H1 (cell line): Measurements from ENCODE around the gene VPS37C. TPM values are rescaled to one million over a fixed set of nuclear protein-coding genes. Genes with fewer than 3 reads are reported as not detected.

ENCODE experiments used
- CTCF ChIA-PET: fragments of 300-600 bp; sonication (Branson Sonifier 250); formaldehyde crosslinking; loops from one replicate; lab custom pipeline; 2021; ENCODE audit not compliant: partially characterized antibody; lab: Charles Lee
- POLR2A ChIA-PET: fragments of 300-600 bp; sonication (Branson Sonifier 250); formaldehyde crosslinking; loops from one replicate; lab custom pipeline; 2021; ENCODE audit warnings: inconsistent platforms; ENCODE audit not compliant: partially characterized antibody; lab: Charles Lee
- DNase-seq, 2 experiments: peaks; one replicate each; pipeline versions ENCODE4 v3.0.0 to v3.0.0-alpha.2; 2010 to 2022; ENCODE audit warnings: low spot score in 2 of 2, low read depth in 1 of 2, mixed read lengths in 1 of 2
- FAIRE-seq: peaks from 2 replicates; lab custom pipeline; 2011; peaks lifted over from hg19 to GRCh38; lab: Jason Lieb, UNC
- H2AFZ ChIP-seq: 2 replicates; pipeline ENCODE4 v1.8.1; 2012; ENCODE audit warnings: low read length, inconsistent platforms
- H2AK5ac ChIP-seq: 2 replicates; pipeline ENCODE4 v1.6.1; 2013; ENCODE audit warnings: low read depth, low read length
- H2BK120ac ChIP-seq: replicated peaks from 2 replicates; pipeline ENCODE3; 2013; ENCODE audit warnings: low read depth, low read length, inconsistent platforms
- H2BK12ac ChIP-seq: 2 replicates; pipeline ENCODE4 v1.6.1; 2013; ENCODE audit warnings: low read depth, low read length
- H2BK15ac ChIP-seq: 2 replicates; pipeline ENCODE4 v1.6.1; 2013; ENCODE audit warnings: low read length
- H2BK20ac ChIP-seq: 2 replicates; pipeline ENCODE4 v1.6.1; 2013; ENCODE audit warnings: low read length
- H2BK5ac ChIP-seq: 2 replicates; pipeline ENCODE4 v1.6.1; 2013; ENCODE audit warnings: low read depth, low read length
- H3K14ac ChIP-seq: 2 replicates; pipeline ENCODE4 v1.6.1; 2013; ENCODE audit warnings: inconsistent platforms; ENCODE audit not compliant: insufficient read length
- H3K18ac ChIP-seq: 2 replicates; pipeline ENCODE4 v1.6.1; 2013; ENCODE audit warnings: low read length; ENCODE audit errors: extremely low read depth
- H3K23ac ChIP-seq: 2 replicates; pipeline ENCODE4 v1.6.1; 2013; ENCODE audit warnings: inconsistent platforms; ENCODE audit not compliant: insufficient read length
- H3K23me2 ChIP-seq: 2 replicates; pipeline ENCODE4 v1.6.1; 2013; ENCODE audit warnings: low read depth, low read length
- H3K27ac ChIP-seq: 2 replicates; pipeline ENCODE4 v1.6.1; 2011; ENCODE audit warnings: low read depth, low read length, inconsistent platforms
- H3K27me3 ChIP-seq, 4 experiments: replicated peaks in 1 of 4; 1 replicate in 1 of 4; 2 replicates in 3 of 4; pipeline versions ENCODE4 v1.6.1 to v1.8.1; 2011 to 2013; ENCODE audit warnings: low read length in 3 of 4, mild to moderate bottlenecking in 3 of 4, inconsistent platforms in 2 of 4, mixed read lengths in 2 of 4, moderate library complexity in 1 of 4; ENCODE audit not compliant: control insufficient read depth in 3 of 4, insufficient read depth in 3 of 4; ENCODE audit errors: extremely low read depth in 1 of 4
- H3K36me3 ChIP-seq, 4 experiments: 2 replicates each; pipeline versions ENCODE4 v1.6.1 to v1.8.1; 2011 to 2013; ENCODE audit warnings: mild to moderate bottlenecking in 4 of 4, low read length in 3 of 4, moderate library complexity in 2 of 4, control low read depth in 1 of 4, inconsistent platforms in 1 of 4; ENCODE audit not compliant: insufficient read depth in 4 of 4, control insufficient read depth in 2 of 4
- H3K4ac ChIP-seq: replicated peaks from 2 replicates; pipeline ENCODE3; 2013; ENCODE audit warnings: low read length, low read depth, mixed read lengths, inconsistent platforms; ENCODE audit not compliant: insufficient read length
- H3K4me1 ChIP-seq, 4 experiments: replicated peaks in 1 of 4; 1 replicate in 1 of 4; 2 replicates in 3 of 4; pipeline versions ENCODE4 v1.6.1 to v1.8.1; 2011 to 2013; ENCODE audit warnings: low read length in 3 of 4, inconsistent platforms in 2 of 4, mixed read lengths in 1 of 4; ENCODE audit not compliant: insufficient read depth in 4 of 4, control insufficient read depth in 3 of 4
- H3K4me2 ChIP-seq, 2 experiments: 2 replicates each; pipeline versions ENCODE4 v1.6.1 to v1.8.1; 2011 to 2013; ENCODE audit warnings: low read depth in 2 of 2, low read length in 2 of 2, control low read depth in 1 of 2, inconsistent platforms in 1 of 2, mild to moderate bottlenecking in 1 of 2; ENCODE audit not compliant: insufficient read depth in 1 of 2
- H3K4me3 ChIP-seq, 4 experiments: fragments of 200-600, 300-600 bp in 1 of 4; sonication (generic), shearing (Covaris generic), sonication (Bioruptor Twin) in 1 of 4; 2 replicates each; pipeline versions ENCODE4 v1.5.1 to v1.8.1; 2011 to 2016; ENCODE audit warnings: low read length in 4 of 4, low read depth in 3 of 4, control low read depth in 2 of 4, inconsistent platforms in 2 of 4, mild to moderate bottlenecking in 2 of 4, mixed read lengths in 1 of 4, moderate library complexity in 1 of 4; ENCODE audit not compliant: insufficient read depth in 2 of 4; ENCODE audit errors: extremely low read depth in 1 of 4
- H3K56ac ChIP-seq: replicated peaks from 2 replicates; pipeline ENCODE3; 2013; ENCODE audit warnings: low read depth, mild to moderate bottlenecking, mixed read lengths, low read length, inconsistent platforms; ENCODE audit not compliant: insufficient read length
- H3K79me1 ChIP-seq: 2 replicates; pipeline ENCODE4 v1.6.1; 2013; ENCODE audit warnings: low read depth, low read length, control low read depth
- H3K79me2 ChIP-seq, 2 experiments: 2 replicates each; pipeline versions ENCODE4 v1.6.1 to v1.8.1; 2012 to 2013; ENCODE audit warnings: low read length in 2 of 2, mild to moderate bottlenecking in 2 of 2, inconsistent platforms in 1 of 2; ENCODE audit not compliant: insufficient read depth in 2 of 2, control insufficient read depth in 1 of 2
- H3K9ac ChIP-seq, 4 experiments: replicated peaks in 1 of 4; 1 replicate in 1 of 4; 2 replicates in 3 of 4; pipeline versions ENCODE4 v1.6.1 to v1.8.1; 2011 to 2013; ENCODE audit warnings: low read depth in 3 of 4, low read length in 3 of 4, control low read depth in 2 of 4, mild to moderate bottlenecking in 2 of 4, moderate library complexity in 2 of 4, inconsistent platforms in 1 of 4; ENCODE audit errors: extremely low read depth in 1 of 4
- H3K9me3 ChIP-seq, 2 experiments: 2 replicates each; pipeline versions ENCODE4 v1.6.1 to v1.8.1; 2012 to 2013; ENCODE audit warnings: mild to moderate bottlenecking in 2 of 2, moderate library complexity in 2 of 2, control low read depth in 1 of 2, inconsistent platforms in 1 of 2, low read depth in 1 of 2, low read length in 1 of 2, mixed read lengths in 1 of 2; ENCODE audit not compliant: insufficient read depth in 2 of 2
- H4K20me1 ChIP-seq, 2 experiments: replicated peaks in 1 of 2; 2 replicates each; pipeline versions ENCODE3 to v1.8.1; 2011 to 2013; ENCODE audit warnings: inconsistent platforms in 2 of 2, low read length in 2 of 2, mild to moderate bottlenecking in 1 of 2; ENCODE audit not compliant: insufficient read depth in 2 of 2, control insufficient read depth in 1 of 2
- H4K5ac ChIP-seq: 2 replicates; pipeline ENCODE4 v1.6.1; 2013; ENCODE audit warnings: low read length, low read depth, mixed read lengths, inconsistent platforms; ENCODE audit not compliant: insufficient read length
- H4K8ac ChIP-seq: 2 replicates; pipeline ENCODE4 v1.8.0; 2013; ENCODE audit warnings: mild to moderate bottlenecking, moderate library complexity, low read length, inconsistent platforms; ENCODE audit not compliant: insufficient read depth; ENCODE audit errors: extremely low read depth
- H4K91ac ChIP-seq: replicated peaks from 2 replicates; pipeline ENCODE3; 2013; ENCODE audit warnings: low read length, mixed read lengths, inconsistent platforms; ENCODE audit not compliant: insufficient read length
- KDM5A ChIP-seq: fragments of 200-600 bp; IDR thresholded peaks from 2 replicates; pipeline ENCODE4 v1.7.1; 2012; ENCODE audit warnings: mild to moderate bottlenecking, low read length, inconsistent platforms, mixed read lengths
- NANOG ChIP-seq: IDR thresholded peaks from 2 replicates; pipeline ENCODE4 v1.6.1; 2011; ENCODE audit warnings: low read length, low read depth, mild to moderate bottlenecking, inconsistent platforms; ENCODE audit not compliant: insufficient read depth, poor library complexity, severe bottlenecking
- SP2 ChIP-seq: IDR thresholded peaks from 2 replicates; pipeline ENCODE4 v1.6.1; 2012; ENCODE audit warnings: mild to moderate bottlenecking, low read length, inconsistent platforms
- SRF ChIP-seq: IDR thresholded peaks from 2 replicates; pipeline ENCODE4 v1.6.1; 2011; ENCODE audit warnings: mild to moderate bottlenecking, low read depth, low read length, moderate library complexity
- WGBS, 2 experiments: shearing (Covaris generic) in 1 of 2; methylation state at CpG; one replicate each; pipeline versions ENCODE4 v1.1.6 to v1.1.7; 2013 to 2015; ENCODE audit warnings: low lambda C conversion rate in 2 of 2, mixed read lengths in 2 of 2, inconsistent platforms in 1 of 2, low coverage in 1 of 2, missing lambda C conversion rate in 1 of 2; ENCODE audit not compliant: insufficient replicate concordance in 2 of 2, insufficient coverage in 1 of 2, insufficient read length in 1 of 2; ENCODE audit errors: extremely low coverage in 1 of 2, missing lambda C conversion rate in 1 of 2; 5-methylcytosine and 5-hydroxymethylcytosine counted together
- polyA plus RNA-seq, 7 experiments: library from polyadenylated mRNA; depleted of rRNA in 3 of 7; stranded (reverse) in 5 of 7; unstranded in 2 of 7; fragments of >200 nt in 5 of 7; fragments of 200-250 nt in 2 of 7; gene quantifications; 1 replicate in 5 of 7; 2 replicates in 1 of 7; 4 replicates in 1 of 7; pipeline versions ENCODE4 v1.2.1 to v1.2.3, GENCODE V29; 2011 to 2013; ENCODE audit warnings: missing spikeins in 2 of 7, mixed read lengths in 2 of 7
- total RNA-seq: library from RNA; stranded (reverse); fragmentation: NEBNext Ultra II Directional; extraction: Animal tissue kit (Norgen Biotek cat#: 25700); gene quantifications from 2 replicates; pipeline ENCODE4 v1.2.1, GENCODE V29; 2021

VPS37C gene
- total and polyA plus RNA-seq, 2 of the 8 experiments (the other 6 are each of a cell fraction or from before 2014, with no cell fraction given): 12.9 to 21.0 TPM

DNA sequence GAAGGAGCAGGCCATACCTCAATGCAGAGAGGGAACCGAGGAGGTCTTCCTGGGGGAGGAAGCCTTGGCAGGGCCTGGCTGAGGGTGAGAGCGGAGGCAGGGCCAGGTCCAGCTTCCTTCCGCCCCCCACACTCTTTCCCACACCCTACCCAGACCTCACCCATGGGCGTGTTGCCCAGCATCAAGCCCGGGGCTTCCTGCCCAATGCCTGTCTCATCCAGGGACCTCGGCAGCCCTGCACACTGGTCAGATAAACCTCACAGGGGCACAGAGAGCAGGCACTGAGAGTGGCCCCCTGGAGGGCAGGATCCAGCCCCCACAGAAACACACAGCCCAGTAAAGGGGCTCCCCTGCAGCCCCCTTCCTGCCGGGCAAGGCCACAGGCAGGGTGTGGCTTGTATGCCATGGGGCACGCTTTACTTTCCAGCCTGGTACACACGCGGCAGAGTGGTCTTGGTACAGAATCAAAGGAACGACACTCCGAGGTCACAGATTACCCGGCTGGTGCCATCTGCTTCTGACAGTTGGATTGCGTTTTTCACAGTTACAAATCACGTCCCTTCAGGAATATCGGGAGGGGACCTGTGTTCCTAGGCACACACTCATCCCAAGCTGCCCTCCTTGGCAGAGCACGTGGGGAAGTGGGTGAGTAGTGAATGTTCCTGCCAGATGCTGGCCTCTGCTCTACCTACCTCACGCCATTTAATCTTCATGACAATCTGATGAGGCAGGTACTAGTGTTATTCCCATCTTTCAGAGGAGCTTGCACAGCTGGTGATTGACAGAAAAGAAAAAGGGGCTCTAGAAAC, 79.0 kb downstream of the VPS37C start:
- Histone ChIP-seq H3K27me3 (no peaks in the 10 kb centered on the region), H3K56ac (no peak overlapping the region), H2BK5ac (no peak overlapping the region), H3K23me2 (no peaks in the 10 kb centered on the region), H4K8ac (no peak overlapping the region), H2BK15ac (no peak overlapping the region), H3K14ac (no peak overlapping the region), H2BK20ac (no peak overlapping the region), H2BK120ac (no peak overlapping the region), H4K5ac (no peak overlapping the region), H3K9ac (no peak overlapping the region), H3K36me3 (no peaks in the 10 kb centered on the region), H4K20me1 (no peaks in the 10 kb centered on the region), H3K4ac (no peak overlapping the region), H3K9me3 (no peaks in the 10 kb centered on the region), H3K4me2 (no peak overlapping the region), H3K4me3 (no peak overlapping the region), H3K27ac (no peak overlapping the region), H2AFZ (no peak overlapping the region), H3K4me1 (no peaks in the 10 kb centered on the region), H2BK12ac (0 out of 2 replicates have a peak overlapping the region, but pooled peaks have one; percentile 27), H4K91ac (no peak overlapping the region), H3K79me1 (no peaks in the 10 kb centered on the region), H3K18ac (no peak overlapping the region; the same call in 1 of the 2 replicates), H3K79me2 (no peaks in the 10 kb centered on the region), H3K23ac (no peak overlapping the region), H2AK5ac (no peak overlapping the region)
- POLR2A ChIA-PET: interaction anchor here (0.9 kb wide), 1 partner anchor 8 kb away, joined by 3 read pairs; no protein-coding TSS in a partner anchor
- DNase-seq: no peak
- CTCF ChIA-PET: interaction anchor here (0.8 to 1.7 kb wide), 6 partner anchors 8 to 107 kb away, joined by 3 to 5 read pairs (median 3); no protein-coding TSS in a partner anchor
- 89% methylated on average over 18 of the region's 18 CpGs; no CpG with 5 or more reads in 1 of the 2 experiments for WGBS, 2 experiments
- no peak for FAIRE-seq
- no peak for TF ChIP-seq SP2
- TF ChIP-seq SRF: no peak
- no peak for TF ChIP-seq NANOG
- TF ChIP-seq KDM5A: no peak
